Muscle layer of colon (tissue), 2 donors: ENCODE results near the gene CHST14.

Experiments used
- H3K27ac ChIP-seq: one replicate; pipeline ENCODE4 v1.7.0; 2013; ENCODE audit warnings: low read depth, mild to moderate bottlenecking, low read length, moderate library complexity
- H3K27me3 ChIP-seq, 2 donors: one replicate each; pipeline ENCODE4 v1.7.0; 2013; ENCODE audit warnings: low read length in 2 of 2, mild to moderate bottlenecking in 2 of 2; ENCODE audit not compliant: insufficient read depth in 2 of 2, control insufficient read depth in 1 of 2
- H3K36me3 ChIP-seq: one replicate; pipeline ENCODE4 v1.7.0; 2013; ENCODE audit warnings: mild to moderate bottlenecking, low read length; ENCODE audit not compliant: insufficient read depth
- H3K4me1 ChIP-seq: one replicate; pipeline ENCODE4 v1.7.0; 2013; ENCODE audit warnings: mild to moderate bottlenecking, low read length; ENCODE audit not compliant: insufficient read depth
- H3K4me3 ChIP-seq, 2 donors: one replicate each; pipeline ENCODE4 v1.7.0; 2013; ENCODE audit warnings: low read length in 2 of 2, low read depth in 1 of 2, mild to moderate bottlenecking in 1 of 2, moderate library complexity in 1 of 2
- H3K9ac ChIP-seq: one replicate; pipeline ENCODE4 v1.7.0; 2013; ENCODE audit warnings: low read length
- H3K9me3 ChIP-seq: one replicate; pipeline ENCODE4 v1.7.0; 2013; ENCODE audit warnings: mild to moderate bottlenecking, low read length
- donor health status: abdominal sarcoma.
- donor health status: Adenocarcinoma of cecum.

The CHST14 gene

GRCh38 chr15:40456299-40456712, 14.5 kb upstream of the CHST14 start:
- Histone ChIP-seq H3K4me1 (peaks cover 20% of the 10 kb centered on the region), H3K27me3 (no peaks in the 10 kb centered on the region), H3K27ac (no peak overlapping the region), H3K9me3 (no peaks in the 10 kb centered on the region), H3K4me3 (no peak overlapping the region), H3K9ac (no peak overlapping the region), H3K36me3 (peaks cover 9% of the 10 kb centered on the region)

- no peak overlapping the region for H3K9ac ChIP-seq
- peaks cover 20% of the 10 kb centered on the region for H3K4me1 ChIP-seq
- H3K9me3 ChIP-seq, result no peaks in the 10 kb centered on the region
- no peaks in the 10 kb centered on the region for H3K27me3 ChIP-seq
- H3K27ac ChIP-seq, result no peak overlapping the region
- H3K4me3 ChIP-seq, result no peak overlapping the region
- peaks cover 9% of the 10 kb centered on the region for H3K36me3 ChIP-seq
Observed at GRCh38 chr15:40456738-40457137, 14.0 kb upstream of the CHST14 start.

GRCh38 chr15:40458495-40459371, 12.1 kb upstream of the CHST14 start:
- Histone ChIP-seq H3K27ac (no peak overlapping the region), H3K4me1 (peaks cover 20% of the 10 kb centered on the region), H3K9ac (no peak overlapping the region), H3K4me3 (no peak overlapping the region), H3K36me3 (peaks cover 13% of the 10 kb centered on the region), H3K9me3 (no peaks in the 10 kb centered on the region), H3K27me3 (no peaks in the 10 kb centered on the region)

GRCh38 chr15:40459391-40460015, 11.3 kb upstream of the CHST14 start:
- Histone ChIP-seq H3K36me3 (peaks cover 21% of the 10 kb centered on the region), H3K27ac (no peak overlapping the region), H3K4me1 (peaks cover 19% of the 10 kb centered on the region), H3K27me3 (no peaks in the 10 kb centered on the region), H3K9ac (no peak overlapping the region), H3K9me3 (no peaks in the 10 kb centered on the region), H3K4me3 (no peak overlapping the region)

- no peak overlapping the region for H3K9ac ChIP-seq
- peaks cover 30% of the 10 kb centered on the region for H3K36me3 ChIP-seq
- no peaks in the 10 kb centered on the region for H3K27me3 ChIP-seq
- H3K9me3 ChIP-seq, result no peaks in the 10 kb centered on the region
- H3K27ac ChIP-seq, result no peak overlapping the region
- no peak overlapping the region for H3K4me3 ChIP-seq
- peaks cover 10% of the 10 kb centered on the region for H3K4me1 ChIP-seq
Observed at GRCh38 chr15:40460404-40460803, 10.4 kb upstream of the CHST14 start.

- Histone ChIP-seq H3K27me3 (no peaks in the 10 kb centered on the region), H3K36me3 (peaks cover 43% of the 10 kb centered on the region), H3K9ac (no peak overlapping the region), H3K4me1 (no peaks in the 10 kb centered on the region), H3K27ac (no peak overlapping the region), H3K9me3 (no peaks in the 10 kb centered on the region), H3K4me3 (no peak overlapping the region)
Observed at GRCh38 chr15:40461958-40462357, 8.8 kb upstream of the CHST14 start.

GRCh38 chr15:40463279-40463678, 7.5 kb upstream of the CHST14 start:
- Histone ChIP-seq H3K4me3 (no peak overlapping the region), H3K4me1 (no peaks in the 10 kb centered on the region), H3K36me3 (peaks cover 46% of the 10 kb centered on the region), H3K27ac (no peak overlapping the region), H3K9ac (no peak overlapping the region), H3K9me3 (no peaks in the 10 kb centered on the region), H3K27me3 (no peaks in the 10 kb centered on the region)

- H3K9me3 ChIP-seq, result no peaks in the 10 kb centered on the region
- H3K36me3 ChIP-seq, result peaks cover 46% of the 10 kb centered on the region
- H3K27ac ChIP-seq, result no peak overlapping the region
- no peaks in the 10 kb centered on the region for H3K27me3 ChIP-seq
- no peak overlapping the region for H3K9ac ChIP-seq
- H3K4me3 ChIP-seq, result no peak overlapping the region
- no peaks in the 10 kb centered on the region for H3K4me1 ChIP-seq
Observed at GRCh38 chr15:40463886-40464545, 6.8 kb upstream of the CHST14 start.

- no peak overlapping the region for H3K4me3 ChIP-seq
- H3K27me3 ChIP-seq, result no peaks in the 10 kb centered on the region
- no peak overlapping the region for H3K27ac ChIP-seq
- peaks cover 42% of the 10 kb centered on the region for H3K36me3 ChIP-seq
- no peaks in the 10 kb centered on the region for H3K9me3 ChIP-seq
- no peaks in the 10 kb centered on the region for H3K4me1 ChIP-seq
- no peak overlapping the region for H3K9ac ChIP-seq
Observed at GRCh38 chr15:40464595-40465185, 6.1 kb upstream of the CHST14 start.

- Histone ChIP-seq H3K36me3 (peaks cover 37% of the 10 kb centered on the region), H3K27me3 (no peaks in the 10 kb centered on the region), H3K4me3 (no peak overlapping the region), H3K4me1 (peaks cover 6% of the 10 kb centered on the region), H3K27ac (no peak overlapping the region), H3K9ac (no peak overlapping the region), H3K9me3 (no peaks in the 10 kb centered on the region)
Observed at GRCh38 chr15:40465939-40466338, 4.8 kb upstream of the CHST14 start.
